ENCODE results near the gene BMP5.

The BMP5 gene

DNA sequence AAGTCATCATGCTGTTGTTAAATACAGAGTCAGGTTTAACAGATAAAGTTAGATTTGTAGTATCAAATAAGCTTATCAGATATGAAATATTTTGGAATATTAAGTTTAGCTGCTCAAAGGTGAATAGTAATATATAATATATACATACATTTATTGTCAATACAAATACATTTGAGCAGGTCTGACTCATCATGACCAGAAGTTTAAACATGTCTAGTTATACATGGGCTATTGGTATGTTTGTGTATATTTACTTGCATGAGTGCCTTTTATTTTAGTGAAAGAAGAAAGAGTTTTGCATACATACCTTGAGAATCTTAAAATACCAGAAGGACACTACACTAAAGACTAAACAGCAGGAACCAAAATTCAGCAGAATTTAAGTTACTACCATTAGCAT lies 76.8 kb downstream of the BMP5 start:
- DNase-seq = no peak

DNA sequence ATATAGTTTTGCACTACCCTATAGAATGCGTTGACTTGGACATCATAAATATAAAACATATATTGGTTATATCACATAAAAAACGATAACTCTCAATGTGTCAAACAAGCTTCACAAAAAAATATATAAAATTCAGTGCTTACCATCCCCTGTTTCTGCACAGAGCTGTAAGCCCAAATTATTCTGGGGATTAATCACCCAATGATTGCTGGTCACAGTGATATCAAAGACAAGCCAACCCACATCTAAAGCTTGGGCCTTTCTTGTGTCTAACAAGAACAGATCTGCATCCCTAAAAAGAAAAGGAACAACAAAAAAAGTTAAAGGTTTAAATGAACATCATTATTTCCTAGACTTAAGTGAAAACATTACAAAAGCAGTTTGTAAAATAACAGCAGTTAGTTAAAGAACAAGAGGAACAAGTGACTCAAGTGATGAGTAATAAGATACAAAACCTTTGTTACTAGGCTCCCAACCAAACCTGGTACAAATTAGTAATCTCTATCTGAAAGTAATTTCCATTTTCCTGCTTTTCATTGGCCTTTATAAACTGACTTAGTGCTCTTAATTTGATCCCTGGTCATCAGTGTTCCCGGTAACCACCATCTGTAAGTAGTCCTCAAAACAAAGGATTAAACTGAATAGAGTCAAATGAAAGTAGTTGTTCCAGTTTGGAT lies 81.1 kb downstream of the BMP5 start:
- no peak for DNase-seq

DNA sequence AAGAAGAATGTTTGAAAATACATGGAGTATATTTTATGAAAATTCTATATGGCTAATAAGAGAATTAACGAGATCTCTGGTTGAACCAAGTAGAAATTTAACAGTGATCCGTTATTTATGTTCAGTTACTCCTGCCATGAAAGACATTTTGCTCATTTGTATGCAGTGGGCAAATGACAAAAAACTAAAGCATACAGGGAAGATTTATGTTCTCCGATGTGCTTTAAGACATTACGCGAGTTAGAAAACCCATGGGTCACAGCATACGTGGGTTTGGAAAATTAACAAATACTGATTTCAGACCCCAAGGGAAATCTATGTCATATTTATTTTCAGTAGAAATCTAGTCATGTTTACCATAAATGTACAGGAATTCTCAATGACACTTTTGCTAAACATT lies 90.1 kb downstream of the BMP5 start:
- DNase-seq = no peak

DNA sequence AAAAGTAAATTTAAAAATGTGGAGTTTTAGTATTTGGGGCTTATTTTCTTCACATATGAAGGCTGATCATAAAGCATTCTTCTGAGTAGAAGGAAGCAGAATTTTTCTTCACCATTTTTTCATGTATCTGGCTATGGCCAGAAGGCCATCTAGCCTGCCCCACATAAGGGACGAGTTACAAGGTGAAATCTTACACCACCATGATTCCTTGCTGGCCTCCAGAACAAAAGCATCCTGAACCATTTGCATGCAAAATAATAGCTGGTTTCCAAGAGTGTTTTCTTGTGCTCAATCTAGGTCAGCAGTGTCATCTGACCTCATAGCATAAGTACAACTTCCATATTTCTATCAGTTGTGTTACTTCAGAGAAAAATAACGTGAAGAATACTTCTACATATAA lies 93.1 kb downstream of the BMP5 start:
- DNase-seq = no peak

DNA sequence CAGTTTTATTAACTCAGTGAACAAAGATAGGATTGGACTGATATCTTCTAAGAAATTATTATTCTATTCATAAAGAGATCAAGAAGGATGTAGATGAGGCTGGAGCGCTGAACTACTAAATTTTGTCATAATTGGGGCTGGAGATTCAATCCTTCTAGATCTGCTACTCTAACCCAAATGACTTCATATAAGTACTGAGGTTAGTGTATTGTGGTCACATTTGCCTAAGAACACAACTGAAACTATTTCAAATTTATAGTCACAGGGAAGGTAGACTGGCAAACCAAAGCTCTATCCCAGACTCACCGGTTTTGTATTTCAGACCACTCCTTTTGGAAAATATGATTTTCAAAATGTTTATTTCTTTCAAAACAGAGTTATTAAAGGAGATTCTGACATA lies 96.7 kb downstream of the BMP5 start:
- DNase-seq = no peak

DNA sequence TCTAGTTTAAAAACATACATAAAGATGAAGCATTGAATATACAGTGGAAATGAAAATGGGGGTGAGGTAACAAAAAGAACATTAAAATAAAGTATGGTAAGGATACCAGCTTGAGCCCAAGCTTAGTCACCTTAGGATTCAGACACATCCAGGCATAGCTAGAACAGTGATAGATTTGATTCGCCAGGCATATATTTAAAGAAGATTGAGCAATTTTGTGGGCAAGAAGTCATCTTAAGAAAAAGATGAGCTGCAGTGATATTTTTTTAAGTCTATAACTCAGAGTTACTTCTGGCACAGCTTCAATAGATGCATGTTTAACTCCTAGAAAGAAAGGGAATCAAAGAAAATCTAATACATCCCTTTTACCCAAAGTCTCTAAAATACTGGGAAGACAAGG lies 97.9 kb downstream of the BMP5 start:
- no peak for DNase-seq

DNA sequence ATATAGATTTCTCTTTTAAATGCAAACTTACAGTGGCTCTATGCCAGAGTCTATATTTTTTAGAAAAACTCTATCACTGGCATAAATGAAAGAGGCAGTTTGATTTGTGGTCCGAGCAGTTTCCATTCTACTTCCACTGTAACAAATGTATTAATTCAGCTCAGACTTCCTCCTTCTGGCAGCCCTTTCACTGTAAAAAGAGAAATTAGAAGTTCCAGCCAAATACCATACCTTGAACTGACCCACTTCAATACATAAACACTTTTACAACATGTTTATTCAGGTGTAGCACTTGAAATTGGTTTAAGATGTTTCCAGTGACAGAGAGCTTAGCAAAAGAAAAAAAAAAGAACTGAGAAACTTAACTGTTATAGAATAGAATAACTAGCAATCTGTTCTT lies 99.3 kb downstream of the BMP5 start:
- DNase-seq = no peak

DNA sequence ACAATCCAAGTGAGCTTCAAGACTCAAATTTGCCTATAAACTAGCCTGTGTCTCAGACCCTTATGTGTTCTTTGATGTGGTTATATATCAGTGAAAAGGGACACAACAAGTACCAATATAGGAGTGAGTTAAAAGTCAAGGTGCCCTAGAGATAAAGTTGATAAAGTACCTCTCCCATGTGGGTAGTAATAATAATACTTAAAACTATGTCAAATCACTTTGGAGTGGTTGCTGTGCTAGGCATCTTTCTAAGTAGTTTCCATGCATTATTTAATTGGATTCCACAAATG lies 100.4 kb downstream of the BMP5 start:
- DNase-seq = no peak

DNA sequence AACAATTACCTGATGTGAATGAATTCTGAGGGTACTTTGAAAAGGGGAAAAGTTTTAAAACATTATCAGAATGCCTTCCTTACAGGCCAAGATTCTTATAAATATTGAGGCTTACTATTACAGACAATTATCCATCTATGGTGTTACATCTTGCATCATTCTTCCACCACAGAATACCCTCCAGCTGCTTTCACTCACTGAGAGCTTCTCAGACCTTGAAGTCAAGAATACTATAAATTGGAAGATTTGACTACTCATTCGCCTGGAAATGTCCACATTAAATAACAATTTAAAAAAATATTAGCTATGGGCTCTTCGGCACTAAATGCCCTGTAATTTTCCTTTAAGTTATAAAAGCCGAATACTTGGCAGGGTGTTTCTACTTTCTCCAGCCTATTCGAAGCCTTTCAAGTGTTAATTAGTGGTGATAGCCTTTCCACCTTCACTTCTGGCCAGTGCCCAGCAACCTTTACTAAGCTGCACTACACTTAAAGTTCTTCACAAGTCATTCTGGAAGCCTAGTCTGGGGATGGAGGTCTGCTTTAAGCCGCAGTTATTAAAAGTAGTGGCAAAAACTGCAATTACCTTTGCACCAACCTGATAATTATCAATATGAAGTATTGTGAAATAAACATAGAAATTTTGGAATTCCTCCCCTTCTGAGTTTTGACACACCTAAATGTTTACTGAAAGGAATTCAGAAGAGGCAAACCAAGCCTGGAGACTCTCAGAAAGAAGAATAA lies 100.9 kb downstream of the BMP5 start:
- DNase-seq = no peak

DNA sequence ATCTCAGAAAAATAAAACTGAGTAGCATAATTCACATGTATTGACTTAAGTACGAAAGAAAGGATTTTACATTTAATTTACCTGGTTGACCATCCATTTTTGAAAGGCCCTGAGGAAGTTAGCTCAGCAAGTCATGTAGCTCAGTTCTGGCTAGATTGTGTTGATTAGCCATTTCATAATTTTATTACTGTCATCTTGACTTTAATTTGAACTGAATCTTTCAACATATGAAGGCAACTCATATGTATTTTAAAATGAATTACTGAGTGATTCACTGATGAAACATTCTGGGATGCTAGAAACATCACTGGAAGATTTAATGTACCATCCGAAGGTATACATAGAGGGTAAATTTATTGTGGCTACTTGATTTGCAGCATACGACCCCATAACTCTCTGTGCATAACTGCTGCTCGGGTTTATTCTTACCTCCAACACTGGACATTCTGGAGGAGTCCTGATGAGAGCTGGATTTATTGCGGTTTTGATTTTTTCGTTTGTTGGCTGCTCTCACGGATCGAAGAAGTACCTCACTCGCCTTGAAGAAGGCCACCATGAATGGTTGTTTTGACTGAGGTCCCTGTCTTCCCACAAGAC lies 101.7 kb downstream of the BMP5 start:
- no peak for DNase-seq

DNA sequence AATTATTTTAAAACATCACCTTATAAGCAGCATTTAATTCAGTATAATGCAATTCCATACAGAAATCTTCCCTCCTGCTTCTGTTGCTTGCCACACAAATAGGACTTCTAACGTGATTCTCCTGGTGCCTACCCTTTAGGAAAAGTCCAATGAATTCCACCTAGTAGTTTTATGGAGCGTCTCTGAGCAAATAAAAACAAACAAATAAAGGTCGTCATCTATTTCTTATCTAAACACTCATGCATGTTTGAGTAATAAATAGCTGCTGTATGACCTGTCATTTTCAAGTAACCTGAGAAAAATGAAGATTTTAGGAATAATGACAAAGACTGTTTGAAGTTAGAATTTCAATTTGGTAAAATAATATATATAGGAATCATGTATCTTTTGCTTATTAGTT lies 102.7 kb downstream of the BMP5 start:
- no peak for DNase-seq

DNA sequence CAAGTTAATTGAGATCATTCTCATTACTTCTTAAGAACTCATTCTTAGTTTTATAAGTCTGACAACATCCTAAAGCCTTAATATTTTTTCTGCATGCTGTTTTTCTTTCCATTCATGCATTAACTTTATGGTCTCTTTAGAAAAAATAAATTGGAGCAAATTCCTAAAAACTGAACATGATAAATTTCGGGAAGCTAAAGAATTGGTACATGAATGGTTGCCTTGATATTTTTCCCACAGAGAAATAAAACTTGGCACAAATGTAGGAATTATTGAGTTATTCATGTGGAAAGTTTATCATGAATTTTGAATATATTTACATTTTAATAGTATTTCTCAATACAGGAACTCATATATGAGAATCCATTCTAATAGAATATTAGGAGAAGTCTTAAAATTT lies 115.9 kb downstream of the BMP5 start:
- no peak for DNase-seq

DNA sequence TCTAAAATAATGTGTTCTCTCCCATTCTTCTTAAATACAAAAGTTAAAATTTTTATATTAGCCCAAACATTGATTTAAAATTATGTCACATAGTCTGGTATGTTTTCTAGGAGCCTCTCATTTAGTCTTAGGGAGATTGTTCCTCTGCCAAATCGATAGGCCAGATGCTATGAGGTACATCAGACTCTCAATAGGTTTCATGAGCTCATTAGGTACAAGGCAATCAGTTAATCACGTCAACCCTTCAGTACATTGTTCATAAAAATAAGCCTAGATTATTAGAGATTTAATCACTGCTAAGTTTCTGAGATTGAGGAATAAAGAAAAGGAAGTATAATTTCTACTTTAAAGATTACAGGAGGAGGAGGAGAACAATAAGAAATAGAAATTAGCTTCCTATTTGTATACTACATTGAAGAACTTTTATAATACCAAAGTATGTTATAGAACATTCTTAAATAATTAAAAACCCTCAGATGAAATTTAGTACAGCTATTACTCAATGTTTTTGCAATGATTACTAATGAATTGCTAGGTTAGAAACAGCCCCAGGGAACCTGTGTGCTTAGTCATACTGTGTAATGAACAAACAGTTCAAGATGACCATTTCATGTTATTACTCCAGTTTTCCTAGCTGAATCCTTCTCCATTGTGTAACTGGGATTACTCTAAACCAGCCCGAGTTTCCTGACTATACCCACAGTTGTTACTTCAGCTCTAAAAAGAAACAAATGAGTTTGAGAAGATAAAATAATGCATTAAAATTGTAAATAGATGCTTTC lies 117.0 kb downstream of the BMP5 start:
- no peak for DNase-seq

DNA sequence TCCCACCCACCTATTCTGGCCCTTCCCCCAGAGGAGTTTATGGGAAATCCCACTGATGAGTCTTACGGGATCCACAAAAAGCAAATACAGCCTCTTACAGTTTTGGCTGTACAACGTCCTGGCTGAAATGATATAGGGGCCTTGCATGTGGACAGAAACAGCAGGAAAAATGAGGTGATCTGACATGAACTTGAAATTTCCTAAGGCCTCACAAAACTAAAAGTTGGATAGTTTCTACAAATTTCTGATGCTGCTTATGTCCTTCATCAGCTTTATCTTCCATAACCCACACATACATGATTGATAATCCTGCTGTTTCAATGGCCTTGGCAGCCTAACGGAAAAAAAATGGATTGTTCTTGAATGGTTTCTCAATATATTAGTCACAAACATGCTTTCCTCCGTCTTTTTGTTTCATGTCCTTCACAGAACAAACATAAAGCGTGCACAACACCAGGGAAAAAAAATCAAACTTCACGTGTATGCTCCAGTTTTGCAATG lies 118.8 kb downstream of the BMP5 start:
- DNase-seq = no peak

DNA sequence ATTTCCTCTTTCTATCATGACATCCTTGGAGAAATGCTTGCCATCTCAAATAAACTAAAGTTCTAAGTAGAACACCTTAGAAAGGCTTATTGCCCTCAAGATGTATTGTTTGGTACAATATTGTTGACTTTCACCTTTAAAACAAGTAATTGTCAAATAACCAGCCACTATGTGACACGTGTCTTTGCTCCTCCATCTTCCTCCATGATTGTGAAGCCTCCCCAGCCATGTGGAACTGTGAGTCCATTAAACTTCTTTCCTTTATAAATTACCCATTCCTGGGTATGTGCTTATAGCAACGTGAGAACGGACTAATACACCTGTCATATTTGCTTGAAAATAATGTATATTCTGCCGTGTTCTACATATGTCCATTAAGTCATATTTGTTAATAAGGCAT lies 126.5 kb downstream of the BMP5 start:
- DNase-seq = no peak

DNA sequence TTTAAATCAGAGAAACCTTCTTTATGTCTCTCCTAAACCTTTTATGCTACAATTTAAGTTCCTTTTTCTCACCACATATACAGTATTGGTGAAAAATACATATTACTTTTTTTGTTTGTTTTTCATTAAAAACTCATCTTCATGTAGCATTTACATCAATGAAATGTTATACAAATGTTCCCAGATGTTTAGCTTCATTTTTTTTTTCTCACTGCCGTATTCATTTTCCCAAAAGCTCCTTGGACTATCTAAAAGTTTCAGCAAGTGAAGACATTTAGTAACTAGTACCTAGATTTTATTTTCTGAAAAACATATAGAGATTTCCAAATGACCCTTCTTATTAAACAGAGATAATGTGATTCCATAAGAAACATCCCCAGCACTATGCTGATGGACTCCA lies 128.9 kb downstream of the BMP5 start:
- no peak for DNase-seq

DNA sequence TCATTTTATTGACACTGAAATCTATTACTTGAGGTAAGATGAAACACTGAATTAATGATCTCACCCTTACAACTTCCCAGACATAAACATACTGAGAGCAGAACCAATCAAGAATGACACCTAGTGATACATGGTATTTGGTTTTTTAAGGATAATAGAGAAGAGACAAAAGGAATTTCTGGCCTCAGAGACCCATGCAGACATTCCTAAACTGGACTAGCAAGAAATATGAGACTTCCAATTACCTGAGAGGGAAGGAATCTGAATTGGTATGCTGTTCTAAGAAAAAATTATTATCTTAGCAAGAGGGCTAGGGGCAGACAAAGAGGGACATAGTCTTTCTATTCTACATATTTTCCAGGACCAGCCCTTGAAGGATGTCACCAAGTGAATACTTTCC lies 141.1 kb downstream of the BMP5 start:
- no peak for DNase-seq

DNA sequence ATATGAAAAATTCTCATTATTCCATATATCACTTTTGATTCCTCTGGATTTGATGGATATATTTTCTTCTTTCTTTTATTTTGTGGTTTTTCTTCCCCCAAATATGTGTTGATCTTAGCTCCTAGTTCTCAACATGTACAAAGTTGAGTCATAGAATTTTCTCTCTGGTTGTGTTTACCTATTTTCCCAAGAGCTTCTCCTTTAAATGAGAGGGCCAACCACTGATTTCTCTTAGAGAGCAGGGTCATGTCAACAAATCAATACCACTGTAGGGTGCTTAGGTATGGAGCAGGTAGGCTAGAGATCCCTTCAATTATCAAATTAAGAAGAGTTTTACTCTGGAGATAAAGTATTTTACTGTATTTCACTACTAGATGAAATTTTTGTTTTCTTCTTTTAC lies 145.7 kb downstream of the BMP5 start:
- DNase-seq = no peak

DNA sequence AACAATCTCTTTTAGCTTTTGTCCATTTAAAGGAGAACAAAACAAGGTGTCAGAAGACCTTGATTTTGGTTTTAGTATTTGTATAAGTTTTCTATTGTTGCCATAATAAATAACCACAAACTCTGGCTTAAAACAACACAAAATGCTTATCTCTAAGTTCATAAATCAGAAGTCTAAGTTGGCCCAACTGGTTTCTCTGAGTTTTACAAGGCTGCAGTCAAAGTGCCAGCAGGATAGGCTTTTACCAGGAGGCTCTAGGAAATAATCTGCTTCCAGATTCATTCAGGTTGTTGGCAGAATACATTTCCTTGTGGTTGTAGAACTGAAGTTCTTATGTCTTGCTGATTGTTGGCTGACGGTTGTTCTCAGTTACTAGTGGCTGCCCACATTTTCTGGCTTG lies 149.2 kb downstream of the BMP5 start:
- no peak for DNase-seq

DNA sequence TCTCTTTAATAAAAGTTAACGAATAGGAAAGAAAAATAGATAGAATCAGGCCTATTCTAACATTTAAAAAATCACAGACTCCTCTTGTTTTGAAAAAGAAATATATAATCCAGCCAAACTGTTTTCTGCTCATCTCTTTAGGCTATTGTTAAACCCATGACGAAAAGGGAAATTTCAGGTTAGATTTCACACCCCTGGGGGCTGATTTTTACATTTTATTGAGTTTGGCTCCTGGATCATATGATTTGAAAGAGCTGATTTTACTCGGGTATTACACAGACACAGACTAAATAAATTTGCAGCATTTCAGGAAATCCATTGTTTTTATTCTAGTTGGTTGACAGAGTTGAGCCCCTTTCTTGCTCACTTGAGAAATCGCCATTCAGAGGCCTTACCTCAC lies 160.6 kb downstream of the BMP5 start:
- DNase-seq = no peak

DNA sequence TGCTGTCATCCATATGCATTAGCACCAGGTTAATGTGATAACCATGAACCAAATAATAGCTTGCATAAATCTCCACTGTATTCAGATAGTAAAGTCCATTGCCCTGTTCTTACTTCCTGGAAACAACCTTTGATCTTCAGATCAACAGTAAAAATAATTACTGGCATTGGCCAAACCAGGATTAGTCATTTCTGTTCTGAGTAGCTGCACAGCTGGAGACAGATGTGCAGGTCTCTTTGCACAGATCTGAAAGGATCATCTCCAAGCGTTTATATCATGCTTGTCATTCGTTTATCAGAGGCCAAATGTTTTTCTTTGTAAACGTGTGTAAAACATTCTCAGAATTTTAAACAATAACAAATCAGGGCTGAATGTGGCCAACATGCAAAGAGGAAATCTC lies 162.0 kb downstream of the BMP5 start:
- DNase-seq = no peak

DNA sequence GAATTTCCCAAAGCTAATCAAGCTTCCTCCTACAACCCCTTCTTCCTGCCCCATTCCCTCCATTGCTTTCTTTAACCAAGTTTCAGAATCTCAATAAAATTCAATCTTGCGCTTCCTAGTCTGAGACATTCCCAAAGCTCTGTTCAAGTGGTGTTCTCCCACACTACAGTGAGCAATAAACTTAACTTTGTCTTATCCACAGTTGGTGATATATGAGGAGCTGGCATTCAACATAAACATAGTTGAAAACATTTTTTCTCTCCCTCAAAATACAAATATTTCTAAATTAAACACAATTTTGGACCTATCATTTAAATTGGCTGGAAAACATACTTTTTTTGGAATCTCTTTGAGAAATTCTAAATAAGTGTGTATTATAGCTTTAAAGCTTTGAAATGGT lies 166.7 kb downstream of the BMP5 start:
- no peak for DNase-seq

DNA sequence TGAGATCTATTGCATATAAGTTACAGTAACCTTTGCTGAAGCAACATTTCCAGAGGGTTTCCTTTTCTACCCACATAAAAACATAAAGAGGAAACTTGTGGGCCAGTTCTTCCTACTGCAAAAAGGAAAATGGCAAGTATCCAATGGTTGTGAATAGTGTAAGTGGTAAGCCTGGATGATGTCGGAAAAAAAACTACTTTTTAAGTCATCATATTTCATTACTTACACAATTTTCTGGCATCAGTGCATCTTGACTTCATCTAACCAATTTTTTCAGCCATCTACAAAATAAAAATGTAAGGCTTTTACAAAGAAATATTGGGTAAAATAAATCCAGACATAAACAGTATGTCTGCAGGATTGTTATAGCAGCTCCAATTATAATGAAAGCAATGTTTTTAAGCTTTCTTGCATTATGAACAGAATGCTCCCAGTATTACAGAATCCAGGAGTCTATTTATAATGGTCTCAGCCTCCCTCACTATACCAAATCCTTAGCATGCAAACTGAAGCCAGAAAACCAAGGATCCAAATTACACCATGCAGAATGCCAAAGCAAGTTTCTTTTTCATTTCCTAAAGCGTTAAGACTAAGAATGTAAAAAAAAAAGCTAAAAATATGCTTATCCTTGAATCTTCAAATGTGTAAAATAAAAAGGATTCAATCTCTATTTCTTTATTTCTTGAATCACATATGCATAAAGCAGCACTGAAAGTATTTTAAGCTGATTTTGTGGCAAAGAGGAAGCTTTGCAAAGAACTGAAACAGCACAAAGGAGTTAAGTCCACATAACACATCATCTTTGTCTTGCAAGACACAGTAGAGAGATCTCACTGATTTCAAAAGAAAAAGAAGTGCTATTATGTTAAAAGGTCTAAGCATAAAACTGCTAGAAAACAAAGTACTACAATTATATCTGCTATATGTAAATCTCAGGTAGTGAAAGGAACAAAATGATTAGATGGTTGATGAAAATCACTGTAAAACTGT lies 169.6 kb downstream of the BMP5 start:
- no peak for DNase-seq

Data from NCI-H2029 treated with DMSO at 0.1 percent for 48 hours (cell line).